Activated CD4-positive, CD25-positive, alpha-beta regulatory T cell treated with anti-CD3 and anti-CD28 coated beads, Interleukin-2, amount 50 U/mL, for 24 hours (primary cell): ENCODE measurements around the gene KCNIP4.

Experiments used
- ATAC-seq, 2 donors: fragments of 150-1000 bp; cut with Tn5 transposase; one replicate each; pipeline ENCODE4 v1.10.0; 2021; ENCODE audit warnings: mild to moderate bottlenecking in 1 of 2, moderate library complexity in 1 of 2

Gene KCNIP4

GRCh38 chr4:21139327-21139726, 809.2 kb downstream of the KCNIP4 start:
- no peak for ATAC-seq

- ATAC-seq = no peak
These were observed 812.4 kb downstream of the KCNIP4 start for GRCh38 chr4:21136051-21136630.

GRCh38 chr4:21134994-21135393, 813.6 kb downstream of the KCNIP4 start:
- no peak for ATAC-seq

GRCh38 chr4:21130606-21131005, 818.0 kb downstream of the KCNIP4 start:
- no peak for ATAC-seq

GRCh38 chr4:21126014-21126512, 822.5 kb downstream of the KCNIP4 start:
- ATAC-seq = no peak

- no peak for ATAC-seq
These were observed 830.3 kb downstream of the KCNIP4 start for GRCh38 chr4:21118301-21118700.

GRCh38 chr4:21117541-21118180, 830.9 kb downstream of the KCNIP4 start:
- ATAC-seq = no peak

GRCh38 chr4:21113496-21114223, 834.9 kb downstream of the KCNIP4 start:
- no peak for ATAC-seq

- ATAC-seq = no peak
These were observed 845.9 kb downstream of the KCNIP4 start for GRCh38 chr4:21102667-21103066.

GRCh38 chr4:21097865-21098264, 850.7 kb downstream of the KCNIP4 start:
- no peak for ATAC-seq

GRCh38 chr4:21097026-21097425, 851.5 kb downstream of the KCNIP4 start:
- ATAC-seq = no peak

GRCh38 chr4:21092531-21092930, 856.0 kb downstream of the KCNIP4 start:
- ATAC-seq = no peak

GRCh38 chr4:21090094-21090666, 858.4 kb downstream of the KCNIP4 start:
- no peak for ATAC-seq

- no peak for ATAC-seq
These were observed 865.2 kb downstream of the KCNIP4 start for GRCh38 chr4:21083413-21083812.

GRCh38 chr4:21077967-21078366, 870.6 kb downstream of the KCNIP4 start:
- ATAC-seq = no peak

- no peak for ATAC-seq
These were observed 881.2 kb downstream of the KCNIP4 start for GRCh38 chr4:21067351-21067750.

- ATAC-seq = no peak
These were observed 886.7 kb downstream of the KCNIP4 start for GRCh38 chr4:21061902-21062301.

- ATAC-seq = no peak
These were observed 902.4 kb downstream of the KCNIP4 start for GRCh38 chr4:21046141-21046540.

- no peak for ATAC-seq
These were observed 903.5 kb downstream of the KCNIP4 start for GRCh38 chr4:21045119-21045518.

GRCh38 chr4:21041708-21042107, 906.9 kb downstream of the KCNIP4 start:
- no peak for ATAC-seq

GRCh38 chr4:21034728-21035127, 913.8 kb downstream of the KCNIP4 start:
- ATAC-seq = no peak

- no peak for ATAC-seq
These were observed 916.4 kb downstream of the KCNIP4 start for GRCh38 chr4:21032089-21032645.

- no peak for ATAC-seq
These were observed 929.8 kb downstream of the KCNIP4 start for GRCh38 chr4:21018817-21019216.
